GM21786 (cell line): ENCODE measurements around the gene ZC3HAV1.
"Not testable (repeated sequence)": the region's sequence is repeated elsewhere in the genome, so short reads cannot be mapped to it uniquely, and the experiment has no call there.

ENCODE experiments used
- ATAC-seq: cut with Tn5 transposase; IDR thresholded peaks from one replicate; pipeline ENCODE4 v1.9.1; 2021; ENCODE audit not compliant: unreplicated experiment

The ZC3HAV1 gene

GRCh38 chr7:139055674-139056073, 53.8 kb downstream of the ZC3HAV1 start:
- no peak for ATAC-seq

- ATAC-seq, result not testable (repeated sequence)
Observed at GRCh38 chr7:139054656-139055055, 54.9 kb downstream of the ZC3HAV1 start.

- no peak for ATAC-seq
Observed at GRCh38 chr7:139054101-139054500, 55.4 kb downstream of the ZC3HAV1 start.

- ATAC-seq, result no peak
Observed at GRCh38 chr7:139051655-139052054, 57.9 kb downstream of the ZC3HAV1 start.

- no peak for ATAC-seq
Observed at GRCh38 chr7:139049936-139050335, 59.6 kb downstream of the ZC3HAV1 start.

- ATAC-seq, result no peak
Observed at GRCh38 chr7:139049111-139049510, 60.4 kb downstream of the ZC3HAV1 start.

GRCh38 chr7:139047970-139048369, 61.5 kb downstream of the ZC3HAV1 start:
- ATAC-seq, result no peak

GRCh38 chr7:139046143-139046542, 63.4 kb downstream of the ZC3HAV1 start:
- no peak for ATAC-seq

GRCh38 chr7:139044813-139045794, 64.4 kb downstream of the ZC3HAV1 start:
- ATAC-seq, result no peak

GRCh38 chr7:139043823-139044812, 65.4 kb downstream of the ZC3HAV1 start:
- no peak for ATAC-seq

- ATAC-seq, result no peak
Observed at GRCh38 chr7:139041378-139042085, 68.0 kb downstream of the ZC3HAV1 start.

- no peak for ATAC-seq
Observed at GRCh38 chr7:139038691-139039090, 70.8 kb downstream of the ZC3HAV1 start.

- no peak for ATAC-seq
Observed at GRCh38 chr7:139036901-139037300, 72.6 kb downstream of the ZC3HAV1 start.

GRCh38 chr7:139035586-139036353, 73.8 kb downstream of the ZC3HAV1 start, which contains the start of gene ZC3HAV1L:
ZC3HAV1L (minus strand) TSS chr7:139036042; CDS start chr7:139036017, 25 bp downstream.
- peak; percentile 82 for ATAC-seq

GRCh38 chr7:139034855-139035585, 74.5 kb downstream of the ZC3HAV1 start:
- ATAC-seq, result peak; percentile 41

GRCh38 chr7:139034336-139034735, 75.2 kb downstream of the ZC3HAV1 start:
- no peak for ATAC-seq

- ATAC-seq, result no peak
Observed at GRCh38 chr7:139033346-139034114, 76.0 kb downstream of the ZC3HAV1 start.

- no peak for ATAC-seq
Observed at GRCh38 chr7:139032473-139032872, 77.0 kb downstream of the ZC3HAV1 start.
